ENCODE measurements around the gene IQCK.

IQCK gene

DNA sequence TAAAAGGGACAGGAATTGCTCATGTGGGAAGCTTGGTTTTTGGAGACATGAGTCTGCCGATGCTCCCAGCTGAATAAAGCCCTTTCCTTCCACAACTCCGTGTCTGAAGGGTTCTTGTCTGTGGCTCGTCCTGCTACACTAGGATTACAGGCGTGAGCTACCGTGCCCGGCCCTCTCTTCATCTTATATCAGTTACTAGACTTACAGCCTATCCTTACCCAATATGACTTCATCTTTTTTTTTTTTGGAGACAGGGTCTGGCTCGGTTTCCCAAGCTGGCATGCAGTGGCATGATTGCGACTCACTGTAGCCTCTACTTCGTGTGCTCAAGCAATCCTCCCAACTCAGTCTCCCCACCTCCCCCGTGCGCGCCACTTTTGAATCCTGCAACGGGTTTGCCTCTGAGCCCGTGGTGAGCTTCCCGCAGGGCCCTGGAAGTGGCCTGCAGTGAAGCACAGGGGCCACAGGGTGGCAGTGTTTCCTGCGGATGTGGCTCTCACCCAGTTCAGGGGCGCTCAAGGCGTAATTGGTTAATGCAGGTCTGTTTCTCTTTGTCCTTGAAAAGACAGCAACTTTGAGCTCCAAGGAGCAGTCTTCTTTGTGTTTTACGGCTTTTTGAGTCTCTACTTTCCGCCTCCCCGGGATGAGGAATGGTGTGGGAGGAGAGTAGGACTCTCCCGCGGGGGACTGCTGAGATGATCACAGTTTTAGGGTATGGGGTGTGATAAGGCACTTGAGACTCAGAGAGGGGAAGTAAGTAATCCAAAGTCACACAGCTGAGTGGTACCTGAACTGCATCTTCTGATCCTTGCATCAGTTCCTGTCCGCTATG is 189.3 kb downstream of the IQCK start:
- Histone ChIP-seq H3K36me3 (ENCODE audit: control insufficient read depth, insufficient read depth, low read length) (no peaks in the 10 kb centered on the region), H3K27ac (no peak overlapping the region), H3K9ac (no peak overlapping the region), H3K4me2 (ENCODE audit: low read length) (peak overlapping the region; percentile 63), H3K4me3 (ENCODE audit: low read depth, low read length) (no peak overlapping the region), H3K27me3 (ENCODE audit: control insufficient read depth, insufficient read depth, low read length) (no peaks in the 10 kb centered on the region), H3K4me1 (no peaks in the 10 kb centered on the region), H3K9me3 (ENCODE audit: control insufficient read depth, low read length) (no peaks in the 10 kb centered on the region), H3K79me2 (no peaks in the 10 kb centered on the region), H2AFZ (peak overlapping the region; percentile 67)
- TF ChIP-seq, protein P1, sequence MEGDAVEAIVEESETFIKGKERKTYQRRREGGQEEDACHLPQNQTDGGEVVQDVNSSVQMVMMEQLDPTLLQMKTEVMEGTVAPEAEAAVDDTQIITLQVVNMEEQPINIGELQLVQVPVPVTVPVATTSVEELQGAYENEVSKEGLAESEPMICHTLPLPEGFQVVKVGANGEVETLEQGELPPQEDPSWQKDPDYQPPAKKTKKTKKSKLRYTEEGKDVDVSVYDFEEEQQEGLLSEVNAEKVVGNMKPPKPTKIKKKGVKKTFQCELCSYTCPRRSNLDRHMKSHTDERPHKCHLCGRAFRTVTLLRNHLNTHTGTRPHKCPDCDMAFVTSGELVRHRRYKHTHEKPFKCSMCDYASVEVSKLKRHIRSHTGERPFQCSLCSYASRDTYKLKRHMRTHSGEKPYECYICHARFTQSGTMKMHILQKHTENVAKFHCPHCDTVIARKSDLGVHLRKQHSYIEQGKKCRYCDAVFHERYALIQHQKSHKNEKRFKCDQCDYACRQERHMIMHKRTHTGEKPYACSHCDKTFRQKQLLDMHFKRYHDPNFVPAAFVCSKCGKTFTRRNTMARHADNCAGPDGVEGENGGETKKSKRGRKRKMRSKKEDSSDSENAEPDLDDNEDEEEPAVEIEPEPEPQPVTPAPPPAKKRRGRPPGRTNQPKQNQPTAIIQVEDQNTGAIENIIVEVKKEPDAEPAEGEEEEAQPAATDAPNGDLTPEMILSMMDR (IDR thresholded peaks at IDR 0.05): peak; percentile 97
